HepG2 (cell line): ENCODE data around the gene HSPA1L. TPM values are rescaled to one million over a fixed set of nuclear protein-coding genes. Genes with fewer than 3 reads are reported as not detected.

Experiments used
- CHD4 ChIP-seq: fragments of 200-600 bp; sonication (generic); IDR thresholded peaks from 2 replicates; pipeline ENCODE4 v1.7.0; 2017; ENCODE audit warnings: mild to moderate bottlenecking, low read length, borderline replicate concordance
- CREB1 ChIP-seq, 2 experiments: fragments of 450-650 bp in 1 of 2; IDR thresholded peaks; 2 replicates each; pipeline ENCODE4 v1.6.1; 2016 to 2017; ENCODE audit warnings: control low read depth in 1 of 2, mild to moderate bottlenecking in 1 of 2, missing compliant biosample characterization in 1 of 2, missing genetic modification characterization in 1 of 2
- DNMT1 ChIP-seq: sonication (generic); formaldehyde crosslinking; IDR thresholded peaks from 2 replicates; pipeline ENCODE4 v1.5.1; 2020; ENCODE audit warnings: mild to moderate bottlenecking, missing genetic modification reagents
- KDM6A ChIP-seq: IDR thresholded peaks from 2 replicates; pipeline ENCODE4 v1.6.1; 2016; ENCODE audit warnings: low read depth
- KLF9 ChIP-seq: IDR thresholded peaks from 2 replicates; pipeline ENCODE4 v1.6.1; 2016; ENCODE audit warnings: low read depth
- NFIB ChIP-seq: sonication (generic); formaldehyde crosslinking; IDR thresholded peaks from 2 replicates; pipeline ENCODE4 v1.9.0; 2021; ENCODE audit warnings: missing genetic modification reagents, mild to moderate bottlenecking, borderline replicate concordance
- PCBP2 ChIP-seq: fragments of 200-400 bp; formaldehyde crosslinking; optimal IDR thresholded peaks from 2 replicates; pipeline ENCODE3; 2018; ENCODE audit warnings: low read length, low read depth; ENCODE audit not compliant: poor library complexity, severe bottlenecking
- PTBP1 ChIP-seq: fragments of 200-400 bp; formaldehyde crosslinking; IDR thresholded peaks from 2 replicates; pipeline ENCODE4 v1.6.1; 2018; ENCODE audit warnings: low read length, low read depth; ENCODE audit not compliant: poor library complexity, severe bottlenecking
- RBM22 ChIP-seq: fragments of 200-400 bp; formaldehyde crosslinking; optimal IDR thresholded peaks from 2 replicates; pipeline ENCODE3; 2017; ENCODE audit warnings: mild to moderate bottlenecking, low read length, moderate library complexity
- SMAD9 ChIP-seq: sonication (generic); formaldehyde crosslinking; IDR thresholded peaks from 2 replicates; pipeline ENCODE4 v1.5.1; 2020; ENCODE audit warnings: mild to moderate bottlenecking, missing genetic modification reagents
- SMARCE1 ChIP-seq: fragments of 450-650 bp; IDR thresholded peaks from 2 replicates; pipeline ENCODE4 v1.6.1; 2017; ENCODE audit warnings: borderline replicate concordance
- STAT5B ChIP-seq: sonication (generic); formaldehyde crosslinking; IDR thresholded peaks from 2 replicates; pipeline ENCODE4 v1.4.0; 2020; ENCODE audit warnings: missing genetic modification reagents
- ZKSCAN5 ChIP-seq: sonication (generic); formaldehyde crosslinking; IDR thresholded peaks from 2 replicates; pipeline ENCODE4 v1.5.1; 2020; ENCODE audit warnings: mild to moderate bottlenecking, missing genetic modification reagents
- ZNF232 ChIP-seq: sonication (generic); formaldehyde crosslinking; IDR thresholded peaks from 2 replicates; pipeline ENCODE4 v1.4.0; 2020; ENCODE audit warnings: missing genetic modification reagents, borderline replicate concordance
- ZNF510 ChIP-seq: sonication (generic); formaldehyde crosslinking; IDR thresholded peaks from 2 replicates; pipeline ENCODE4 v1.4.0; 2020; ENCODE audit warnings: low read depth, mild to moderate bottlenecking, missing genetic modification reagents
- ZNF674 ChIP-seq: sonication (generic); formaldehyde crosslinking; IDR thresholded peaks from 2 replicates; pipeline ENCODE4 v1.5.0; 2020; ENCODE audit warnings: low read depth, mild to moderate bottlenecking, missing genetic modification reagents
- ZNF782 ChIP-seq: sonication (generic); formaldehyde crosslinking; IDR thresholded peaks from 2 replicates; pipeline ENCODE4 v1.4.0; 2020; ENCODE audit warnings: missing genetic modification reagents, mild to moderate bottlenecking, borderline replicate concordance
- polyA plus RNA-seq, 8 experiments: library from polyadenylated mRNA; depleted of rRNA in 3 of 8; stranded (reverse) in 7 of 8; unstranded in 1 of 8; fragments of >200 nt; fragmentation: Illumina TruSeq in 4 of 8; extraction: Trizol in 4 of 8; gene quantifications; 2 replicates each; pipeline versions ENCODE4 v1.2.1 to v1.2.3, GENCODE V29; 2011 to 2016; ENCODE audit warnings: low read depth in 4 of 8, missing spikeins in 1 of 8, mixed read lengths in 1 of 8; ENCODE audit not compliant: insufficient read depth in 1 of 8
- total RNA-seq, 5 experiments: library from RNA; depleted of rRNA; stranded (reverse); fragments of >200 nt; fragmentation: Illumina TruSeq; extraction: Trizol; gene quantifications; 2 replicates each; pipeline ENCODE4 v1.2.3, GENCODE V29; 2016; ENCODE audit warnings: low read depth in 1 of 5
- TF ChIP-seq, protein P1 (sequence below): sonication (generic); formaldehyde crosslinking; IDR thresholded peaks from 2 replicates; pipeline ENCODE4 v1.4.0; 2020; ENCODE audit warnings: mild to moderate bottlenecking, missing genetic modification reagents
- TF ChIP-seq, protein P2 (sequence below): sonication (generic); formaldehyde crosslinking; IDR thresholded peaks from 2 replicates; pipeline ENCODE4 v1.4.0; 2020; ENCODE audit warnings: missing genetic modification reagents
- TF ChIP-seq, protein P3 (sequence below): sonication (generic); formaldehyde crosslinking; IDR thresholded peaks from 2 replicates; pipeline ENCODE4 v1.8.1; 2023; ENCODE audit warnings: missing genetic modification reagents, mild to moderate bottlenecking, borderline replicate concordance
- TF ChIP-seq, protein P4 (sequence below): sonication (generic); formaldehyde crosslinking; IDR thresholded peaks from 2 replicates; pipeline ENCODE4 v1.4.0; 2020; ENCODE audit warnings: mild to moderate bottlenecking, missing genetic modification reagents, borderline replicate concordance
- TF ChIP-seq, protein P5 (sequence below): sonication (generic); formaldehyde crosslinking; IDR thresholded peaks from 2 replicates; pipeline ENCODE4 v1.8.1; 2023; ENCODE audit warnings: mild to moderate bottlenecking, inconsistent platforms, moderate library complexity, missing genetic modification reagents, borderline replicate concordance

Gene HSPA1L
- total and polyA plus RNA-seq, 2 of the 13 experiments (the other 11 are each of a cell fraction or from before 2014, with no cell fraction given): 0.55 to 1.0 TPM

DNA sequence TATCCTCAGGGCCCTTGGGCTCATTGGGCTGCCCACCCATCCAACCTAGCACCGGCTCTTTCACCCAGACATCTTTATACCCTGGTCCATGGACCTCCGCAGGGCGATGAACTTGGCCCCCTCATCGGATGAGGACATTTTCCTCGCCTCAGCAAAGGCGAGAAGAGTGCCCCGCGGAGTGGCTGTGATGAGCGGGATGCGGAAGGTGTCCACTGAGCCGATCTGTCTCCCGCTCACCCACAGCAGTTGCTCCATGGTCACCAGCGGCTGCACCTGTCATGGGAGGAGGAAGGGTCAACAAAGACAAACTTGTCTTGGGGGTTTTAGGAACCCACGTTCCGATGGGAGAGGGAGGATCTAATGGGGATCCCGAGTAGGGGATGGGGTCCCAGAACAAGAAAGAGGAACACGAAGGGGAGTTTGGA is 46.8 kb upstream of the HSPA1L start (continued):
- TF ChIP-seq CREB1 (IDR thresholded peaks at IDR 0.05) (no peak), CREB1 (CRISPR knock-in tag; IDR thresholded peaks at IDR 0.05) (0 out of 2 replicates have a peak, but pooled peaks have one; percentile 24), KLF9 (CRISPR knock-in tag) (no peak), DNMT1 (no peak), ZNF510 (no peak), NFIB (CRISPR knock-in tag) (peak; percentile 41; the same call in 1 of the 2 replicates), SMAD9 (no peak), PTBP1 (no peak), ZNF232 (CRISPR knock-in tag) (no peak), SMARCE1 (no peak), ZNF782 (no peak), RBM22 (no peak), KDM6A (CRISPR knock-in tag) (no peak), ZKSCAN5 (CRISPR knock-in tag) (no peak), ZNF674 (peak; percentile 79; the same call in 1 of the 2 replicates), STAT5B (CRISPR knock-in tag) (no peak), PCBP2 (no peak), CHD4 (no peak)
- TF ChIP-seq, protein P1, sequence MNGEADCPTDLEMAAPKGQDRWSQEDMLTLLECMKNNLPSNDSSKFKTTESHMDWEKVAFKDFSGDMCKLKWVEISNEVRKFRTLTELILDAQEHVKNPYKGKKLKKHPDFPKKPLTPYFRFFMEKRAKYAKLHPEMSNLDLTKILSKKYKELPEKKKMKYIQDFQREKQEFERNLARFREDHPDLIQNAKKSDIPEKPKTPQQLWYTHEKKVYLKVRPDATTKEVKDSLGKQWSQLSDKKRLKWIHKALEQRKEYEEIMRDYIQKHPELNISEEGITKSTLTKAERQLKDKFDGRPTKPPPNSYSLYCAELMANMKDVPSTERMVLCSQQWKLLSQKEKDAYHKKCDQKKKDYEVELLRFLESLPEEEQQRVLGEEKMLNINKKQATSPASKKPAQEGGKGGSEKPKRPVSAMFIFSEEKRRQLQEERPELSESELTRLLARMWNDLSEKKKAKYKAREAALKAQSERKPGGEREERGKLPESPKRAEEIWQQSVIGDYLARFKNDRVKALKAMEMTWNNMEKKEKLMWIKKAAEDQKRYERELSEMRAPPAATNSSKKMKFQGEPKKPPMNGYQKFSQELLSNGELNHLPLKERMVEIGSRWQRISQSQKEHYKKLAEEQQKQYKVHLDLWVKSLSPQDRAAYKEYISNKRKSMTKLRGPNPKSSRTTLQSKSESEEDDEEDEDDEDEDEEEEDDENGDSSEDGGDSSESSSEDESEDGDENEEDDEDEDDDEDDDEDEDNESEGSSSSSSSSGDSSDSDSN (CRISPR knock-in tag): no peak
- TF ChIP-seq, protein P2, sequence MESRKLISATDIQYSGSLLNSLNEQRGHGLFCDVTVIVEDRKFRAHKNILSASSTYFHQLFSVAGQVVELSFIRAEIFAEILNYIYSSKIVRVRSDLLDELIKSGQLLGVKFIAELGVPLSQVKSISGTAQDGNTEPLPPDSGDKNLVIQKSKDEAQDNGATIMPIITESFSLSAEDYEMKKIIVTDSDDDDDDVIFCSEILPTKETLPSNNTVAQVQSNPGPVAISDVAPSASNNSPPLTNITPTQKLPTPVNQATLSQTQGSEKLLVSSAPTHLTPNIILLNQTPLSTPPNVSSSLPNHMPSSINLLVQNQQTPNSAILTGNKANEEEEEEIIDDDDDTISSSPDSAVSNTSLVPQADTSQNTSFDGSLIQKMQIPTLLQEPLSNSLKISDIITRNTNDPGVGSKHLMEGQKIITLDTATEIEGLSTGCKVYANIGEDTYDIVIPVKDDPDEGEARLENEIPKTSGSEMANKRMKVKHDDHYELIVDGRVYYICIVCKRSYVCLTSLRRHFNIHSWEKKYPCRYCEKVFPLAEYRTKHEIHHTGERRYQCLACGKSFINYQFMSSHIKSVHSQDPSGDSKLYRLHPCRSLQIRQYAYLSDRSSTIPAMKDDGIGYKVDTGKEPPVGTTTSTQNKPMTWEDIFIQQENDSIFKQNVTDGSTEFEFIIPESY (CRISPR knock-in tag): peak; percentile 22; the same call in 1 of the 2 replicates
- TF ChIP-seq, protein P3, sequence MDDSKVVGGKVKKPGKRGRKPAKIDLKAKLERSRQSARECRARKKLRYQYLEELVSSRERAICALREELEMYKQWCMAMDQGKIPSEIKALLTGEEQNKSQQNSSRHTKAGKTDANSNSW (CRISPR knock-in tag): no peak
- TF ChIP-seq, protein P4, sequence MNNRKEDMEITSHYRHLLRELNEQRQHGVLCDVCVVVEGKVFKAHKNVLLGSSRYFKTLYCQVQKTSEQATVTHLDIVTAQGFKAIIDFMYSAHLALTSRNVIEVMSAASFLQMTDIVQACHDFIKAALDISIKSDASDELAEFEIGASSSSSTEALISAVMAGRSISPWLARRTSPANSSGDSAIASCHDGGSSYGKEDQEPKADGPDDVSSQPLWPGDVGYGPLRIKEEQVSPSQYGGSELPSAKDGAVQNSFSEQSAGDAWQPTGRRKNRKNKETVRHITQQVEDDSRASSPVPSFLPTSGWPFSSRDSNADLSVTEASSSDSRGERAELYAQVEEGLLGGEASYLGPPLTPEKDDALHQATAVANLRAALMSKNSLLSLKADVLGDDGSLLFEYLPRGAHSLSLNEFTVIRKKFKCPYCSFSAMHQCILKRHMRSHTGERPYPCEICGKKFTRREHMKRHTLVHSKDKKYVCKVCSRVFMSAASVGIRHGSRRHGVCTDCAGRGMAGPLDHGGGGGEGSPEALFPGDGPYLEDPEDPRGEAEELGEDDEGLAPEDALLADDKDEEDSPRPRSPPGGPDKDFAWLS (CRISPR knock-in tag): no peak
- TF ChIP-seq, protein P5, sequence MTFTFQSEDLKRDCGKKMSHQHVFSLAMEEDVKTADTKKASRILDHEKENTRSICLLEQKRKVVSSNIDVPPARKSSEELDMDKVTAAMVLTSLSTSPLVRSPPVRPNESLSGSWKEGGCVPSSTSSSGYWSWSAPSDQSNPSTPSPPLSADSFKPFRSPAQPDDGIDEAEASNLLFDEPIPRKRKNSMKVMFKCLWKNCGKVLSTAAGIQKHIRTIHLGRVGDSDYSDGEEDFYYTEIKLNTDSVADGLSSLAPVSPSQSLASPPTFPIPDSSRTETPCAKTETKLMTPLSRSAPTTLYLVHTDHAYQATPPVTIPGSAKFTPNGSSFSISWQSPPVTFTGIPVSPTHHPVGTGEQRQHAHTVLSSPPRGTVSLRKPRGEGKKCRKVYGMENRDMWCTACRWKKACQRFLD (CRISPR knock-in tag): no peak
